ENCODE data around the gene KLC1.
"Not testable (repeated sequence)": the region's sequence is repeated elsewhere in the genome, so short reads cannot be mapped to it uniquely, and the experiment has no call there.

Gene KLC1

DNA sequence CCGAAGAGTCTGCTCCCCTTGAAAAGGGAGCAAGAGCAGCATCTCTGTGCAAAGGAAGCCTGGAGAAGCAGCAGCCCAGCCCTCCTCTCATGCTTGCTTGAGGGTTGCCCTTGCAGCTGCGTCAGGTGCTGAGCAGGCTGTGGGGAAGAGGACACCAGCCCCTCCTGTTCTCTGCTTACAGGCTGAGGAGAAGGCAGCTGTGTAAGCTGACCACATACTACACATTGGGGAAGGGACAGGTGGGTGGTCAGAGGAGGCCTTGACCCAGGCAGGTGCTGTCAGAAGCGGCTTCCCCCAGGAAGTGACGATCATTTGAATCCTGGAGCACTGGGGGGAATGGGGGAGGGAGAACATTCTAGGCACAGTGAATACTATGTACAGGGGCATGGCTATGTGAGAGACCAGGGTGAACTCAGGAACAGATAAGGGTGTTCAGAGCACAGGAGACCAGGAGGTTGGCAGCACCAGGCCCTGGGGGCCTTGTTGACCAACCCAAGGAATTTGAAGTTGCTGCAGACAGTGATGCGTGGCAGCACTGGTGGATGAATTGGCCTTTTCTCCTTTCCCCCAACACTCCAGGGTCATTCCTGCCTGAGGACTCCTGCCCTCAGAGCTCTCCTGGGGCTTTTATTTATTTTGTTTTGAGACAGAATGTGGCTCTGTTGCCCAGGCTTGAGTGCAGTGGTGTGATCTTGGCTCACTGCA lies 2.7 kb upstream of the KLC1 start:
- peak; percentile 96 to 98 for DNase-seq

DNA sequence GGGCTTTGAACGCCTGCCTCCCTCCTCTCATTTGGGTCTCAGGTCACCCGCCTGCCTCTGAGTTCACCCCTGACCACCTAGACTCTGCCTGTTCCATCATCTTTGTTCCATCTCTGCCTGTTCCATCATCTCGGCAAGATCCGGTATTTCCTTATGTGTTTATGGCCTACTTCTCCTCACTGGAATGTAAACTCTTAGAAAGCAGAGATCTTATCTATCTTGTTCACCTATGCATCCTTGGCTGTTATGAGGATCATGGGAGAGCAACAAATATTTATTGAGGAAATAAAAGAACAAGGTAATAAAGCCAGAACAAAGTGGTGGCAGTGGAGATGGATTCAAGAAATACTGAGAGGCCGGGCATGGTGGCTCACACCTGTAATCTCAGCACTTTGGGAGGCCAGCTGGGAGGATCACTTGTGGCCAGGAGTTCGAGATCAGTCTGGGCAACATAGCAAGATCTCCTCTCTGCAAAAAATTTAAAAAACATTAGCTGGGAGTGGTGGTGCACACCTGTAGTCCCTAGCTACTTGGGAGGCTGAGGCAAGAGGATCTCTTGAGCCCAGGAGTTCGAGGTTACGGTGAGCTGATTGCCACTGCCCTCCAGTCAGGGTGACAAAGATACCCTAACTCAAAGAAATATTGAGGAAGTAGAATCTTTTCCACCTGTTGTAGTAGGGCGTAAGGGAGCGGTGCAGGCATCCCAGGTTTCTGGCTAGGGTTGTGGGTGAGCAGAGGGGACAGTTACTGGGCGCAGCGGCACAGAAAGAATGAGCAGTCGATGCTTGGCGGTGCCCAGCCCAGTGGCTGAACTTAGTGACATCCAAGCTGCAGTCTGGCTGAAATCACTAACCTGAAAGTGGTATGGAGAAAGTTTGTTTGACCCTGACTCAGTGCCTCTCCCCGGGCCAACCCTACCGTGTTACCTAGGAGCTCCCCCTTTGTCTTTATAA lies 1.7 kb upstream of the KLC1 start:
- DNase-seq, result no peak

DNA sequence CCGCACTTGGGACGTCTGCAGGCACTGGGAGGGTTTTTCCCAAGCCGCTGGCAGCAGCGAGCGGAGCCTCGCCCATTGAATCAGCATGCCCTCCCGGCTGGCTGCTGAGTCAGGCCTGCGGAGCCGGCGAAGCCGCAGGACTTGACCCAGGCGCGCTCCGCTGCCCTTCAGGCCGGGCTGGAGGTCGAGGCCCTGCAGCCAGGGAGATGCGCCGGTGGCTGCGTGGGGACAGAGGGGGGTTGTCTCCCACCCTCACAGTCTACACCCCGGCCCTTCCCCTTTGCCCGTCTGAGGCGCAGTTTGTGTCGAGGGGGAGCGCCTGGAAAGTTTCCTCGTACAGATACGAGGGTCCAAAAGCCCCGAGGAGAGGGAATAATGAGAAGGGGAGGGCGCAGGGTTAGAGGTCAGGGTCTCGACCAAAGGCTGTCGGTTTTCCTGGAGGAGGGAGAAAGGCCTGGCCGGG lies 759 bp upstream of the KLC1 start:
- peak in 1 of 2 experiments; percentile 38 for DNase-seq

DNA sequence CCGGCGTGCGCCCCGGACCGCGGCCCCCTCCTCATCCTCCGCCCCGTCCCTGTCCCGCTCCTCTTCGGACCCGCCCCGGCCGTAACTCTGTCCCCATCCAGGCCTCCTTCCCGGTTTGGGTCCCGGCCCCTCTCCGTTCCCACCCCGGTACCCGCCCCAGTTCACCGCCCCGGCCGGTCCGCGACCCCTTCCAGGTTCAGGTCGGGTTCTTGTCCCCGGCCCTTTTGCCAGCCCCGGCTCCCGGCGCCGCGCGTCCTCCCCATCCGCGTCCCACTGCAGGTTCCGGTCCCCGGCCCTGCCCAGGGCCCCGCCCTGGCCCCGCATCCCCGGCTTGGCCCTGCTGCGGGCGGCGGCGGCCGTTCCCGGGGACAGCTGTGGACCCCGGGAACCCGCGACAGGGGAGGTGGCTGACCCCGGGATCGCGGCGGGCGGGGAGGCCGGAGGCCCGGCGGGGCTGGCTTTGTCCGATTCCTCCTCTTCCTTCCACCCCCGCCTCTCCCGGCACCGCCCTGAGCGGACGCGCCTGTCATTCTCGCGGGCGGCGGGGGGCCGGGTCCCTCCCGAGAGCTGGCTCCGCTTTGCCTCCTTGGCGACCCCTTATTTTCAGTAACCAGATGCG lies 601 bp downstream of the KLC1 start:
- peak in 1 of 2 experiments; percentile 11 for DNase-seq

DNA sequence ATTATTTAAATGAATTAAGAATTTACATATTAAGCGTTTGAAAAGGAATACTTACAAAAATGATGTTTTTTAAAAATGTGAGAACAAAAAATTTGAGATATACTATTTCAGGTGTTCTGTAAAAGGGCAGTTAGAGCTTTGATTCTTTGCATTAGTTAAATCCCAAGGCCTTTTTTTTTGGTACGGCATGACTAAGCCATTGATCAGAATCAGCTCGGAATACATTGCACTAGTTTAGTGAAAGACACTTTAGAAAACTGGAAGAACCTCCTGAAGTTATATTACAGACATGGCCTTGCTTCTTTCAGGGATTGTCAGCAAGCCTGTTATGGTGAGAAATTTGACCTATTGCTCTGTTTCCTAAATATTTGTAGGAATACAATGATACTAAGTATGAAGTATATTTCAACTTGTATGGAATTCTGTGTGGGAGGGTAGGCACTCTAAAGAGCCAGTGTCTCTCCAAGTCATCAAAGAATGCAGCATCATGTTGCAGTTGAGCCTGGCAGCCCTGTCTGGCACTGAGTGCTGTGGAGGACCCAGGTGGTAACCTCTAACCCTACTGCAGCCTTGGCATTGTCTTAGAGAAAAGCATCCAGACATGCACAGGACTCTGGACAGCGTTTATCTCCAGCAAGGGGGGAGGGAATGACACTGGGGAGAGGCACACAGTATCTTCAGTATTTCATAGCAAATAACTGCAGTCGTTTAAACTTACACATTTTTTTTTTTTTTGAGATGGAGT lies 1.5 kb downstream of the KLC1 start:
- DNase-seq, result no peak

DNA sequence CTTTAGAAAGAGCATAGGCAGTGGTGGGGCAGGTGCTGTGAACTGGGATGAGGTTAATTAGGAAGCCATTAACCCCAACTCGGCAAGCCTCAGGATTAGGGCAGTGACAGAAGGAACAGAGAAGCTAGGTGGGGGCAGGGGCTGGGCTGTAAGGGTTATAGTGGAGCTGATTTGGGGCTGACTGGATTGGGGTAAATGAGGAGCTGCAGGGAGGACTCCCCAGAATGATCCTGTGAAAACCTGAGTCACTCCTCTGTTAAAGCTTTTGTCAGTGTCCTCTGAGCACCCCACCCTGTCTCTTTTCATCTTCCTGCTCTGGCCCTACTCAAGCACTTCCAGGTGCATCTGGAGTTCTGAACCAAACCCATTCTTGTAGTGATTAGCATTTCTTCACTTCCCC lies 4.4 kb downstream of the KLC1 start:
- DNase-seq, result no peak

DNA sequence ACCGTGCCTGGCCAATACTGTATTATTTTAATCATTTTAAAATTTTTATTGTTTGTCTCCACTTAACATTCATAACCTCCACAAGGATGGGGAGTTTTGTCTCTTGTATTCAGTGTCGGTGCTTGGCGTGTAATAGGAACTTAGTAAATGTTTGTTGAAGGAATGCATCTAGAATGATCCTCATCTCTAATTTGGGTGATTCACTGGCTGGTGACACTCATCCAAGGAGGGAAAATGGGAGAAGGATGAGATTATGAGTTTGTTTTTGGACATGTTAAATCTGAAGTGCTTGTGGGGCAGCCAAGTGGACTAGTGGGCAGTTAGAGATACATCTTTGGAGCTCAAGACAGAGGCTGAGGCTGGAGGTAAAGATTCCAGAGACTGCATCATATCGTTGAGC lies 5.1 kb downstream of the KLC1 start:
- no peak for DNase-seq

DNA sequence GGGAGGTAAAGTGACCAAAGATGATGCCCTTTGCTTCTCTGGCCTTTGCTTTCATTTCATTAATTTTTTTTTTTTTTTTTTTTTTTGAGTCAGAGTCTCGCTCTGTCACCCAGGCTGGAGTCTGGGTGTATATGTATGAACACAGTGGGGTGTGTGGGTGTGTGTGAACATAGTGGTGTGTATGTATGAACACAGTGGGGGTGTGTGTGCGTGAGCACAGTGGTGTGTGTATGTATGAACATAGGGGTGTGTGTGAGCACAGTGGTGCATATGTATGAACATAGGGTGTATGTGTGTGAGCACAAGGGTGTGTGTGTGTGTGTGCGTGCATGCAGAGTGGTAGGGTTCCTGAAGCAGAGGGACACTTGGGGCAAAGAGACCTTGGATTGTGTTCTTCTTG lies 9.6 kb downstream of the KLC1 start:
- DNase-seq, result no peak

DNA sequence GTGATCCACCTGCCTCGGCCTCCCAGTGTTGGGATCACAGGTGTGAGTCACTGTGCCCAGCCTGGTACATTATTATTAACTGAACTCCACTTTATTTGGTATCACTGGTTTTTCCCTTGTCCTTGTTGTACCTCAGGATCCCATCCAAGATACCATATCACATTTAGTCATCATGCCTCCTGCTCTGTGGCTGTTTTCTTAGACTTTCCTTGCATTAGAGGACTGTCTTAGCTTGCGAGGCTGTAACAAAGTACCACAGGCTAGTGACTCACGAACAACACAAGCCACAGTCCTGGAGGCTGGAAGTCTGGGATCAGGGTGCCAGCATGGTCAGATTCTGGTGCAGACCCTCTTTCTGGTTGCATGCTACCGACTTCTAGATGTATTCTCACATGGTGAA lies 12.2 kb downstream of the KLC1 start:
- no peak for DNase-seq

DNA sequence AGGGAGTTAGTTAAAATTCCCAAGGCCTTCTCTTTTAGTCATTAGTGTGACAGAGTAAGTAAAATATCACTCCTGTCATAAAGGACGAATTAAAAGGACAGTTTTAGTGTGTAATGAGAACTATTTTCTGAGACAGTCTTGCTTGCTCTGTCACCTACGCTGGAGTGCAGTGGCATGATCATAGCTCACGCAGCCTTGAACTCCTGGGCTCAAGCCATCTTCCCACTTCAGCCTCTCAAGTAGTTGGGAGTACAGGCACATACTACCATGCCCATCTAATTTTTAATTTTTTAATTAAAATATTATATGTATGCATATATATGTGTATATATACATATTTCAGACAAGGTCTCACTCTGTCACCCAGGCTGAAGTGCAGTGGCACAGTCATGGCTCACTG lies 17.2 kb downstream of the KLC1 start:
- DNase-seq, result no peak

DNA sequence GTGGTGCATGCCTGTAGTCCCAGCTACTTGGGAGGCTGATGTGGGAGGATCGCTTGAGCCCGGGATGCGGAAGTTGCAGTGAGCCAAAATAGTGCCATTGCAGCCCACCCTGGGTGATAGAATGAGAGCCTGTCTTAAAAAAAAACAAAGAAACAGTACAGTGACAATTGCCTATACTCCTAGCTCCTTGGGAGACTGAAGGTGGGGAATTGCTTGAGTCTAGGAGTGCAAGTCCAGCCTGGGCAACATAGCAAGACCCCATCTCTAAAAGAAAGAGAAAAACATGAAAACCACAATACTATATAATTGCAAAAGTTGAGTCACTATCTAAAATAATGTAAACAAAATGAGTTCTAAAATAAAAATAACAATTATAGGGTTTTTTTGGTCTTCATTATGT lies 20.0 kb downstream of the KLC1 start:
- DNase-seq, result no peak

DNA sequence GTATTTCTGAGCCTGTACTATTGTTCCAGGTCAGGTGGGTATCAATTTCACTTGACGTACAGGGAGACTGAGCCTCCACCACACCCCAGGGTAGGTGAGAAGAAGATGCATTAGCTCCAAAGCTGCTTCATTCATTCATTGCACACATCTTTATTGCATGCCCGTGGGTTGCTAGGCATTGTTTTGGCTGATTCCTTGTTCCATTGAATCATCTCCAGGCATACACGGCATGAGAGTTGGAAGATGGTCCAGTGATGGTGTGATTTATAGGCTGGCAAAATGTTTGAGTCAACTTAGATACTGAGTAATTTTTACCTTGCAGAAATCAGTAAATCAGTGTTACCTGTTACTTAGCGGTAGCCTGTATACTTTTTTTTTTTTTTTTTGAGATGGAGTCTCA lies 21.2 kb downstream of the KLC1 start:
- DNase-seq, result no peak

DNA sequence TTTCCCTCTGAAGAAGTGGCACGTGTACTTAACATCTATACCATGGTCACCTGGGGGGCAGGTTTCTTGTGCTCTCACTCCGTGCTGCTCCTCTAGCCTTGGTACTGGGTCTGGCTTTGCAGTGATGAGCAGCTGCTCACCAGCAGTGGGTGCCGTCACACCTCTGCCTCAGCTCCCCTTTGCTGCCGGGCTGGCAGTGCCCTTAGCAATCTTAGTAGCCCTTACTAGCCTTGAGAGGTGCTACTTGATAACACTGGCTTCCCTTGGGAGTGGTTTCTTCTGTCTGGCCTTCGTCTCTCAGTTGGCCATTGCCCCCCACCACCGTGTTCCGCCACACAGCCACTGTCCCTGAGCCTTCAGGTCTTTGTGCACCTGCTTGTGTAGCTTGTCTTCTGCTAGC lies 22.6 kb downstream of the KLC1 start:
- DNase-seq, result no peak

DNA sequence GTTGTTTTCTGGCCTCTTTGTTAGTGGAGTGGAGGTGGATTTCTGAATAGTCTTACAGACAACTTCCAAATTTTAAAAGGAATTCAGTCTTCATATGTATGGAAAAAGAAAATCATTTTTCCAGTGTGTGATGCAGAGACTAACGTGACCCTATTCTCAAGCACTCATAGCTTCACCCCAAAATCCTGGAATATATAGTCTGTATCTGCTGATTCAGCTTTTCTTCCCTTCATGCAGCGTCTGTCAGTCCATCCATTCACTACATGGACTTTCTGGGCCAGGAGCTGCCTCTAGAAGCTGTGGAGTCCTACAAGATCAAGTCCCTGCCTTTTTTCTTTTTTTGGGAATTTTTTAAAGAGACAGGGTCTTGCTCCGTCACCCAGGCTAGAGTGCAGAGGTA lies 23.8 kb downstream of the KLC1 start:
- DNase-seq, result no peak

DNA sequence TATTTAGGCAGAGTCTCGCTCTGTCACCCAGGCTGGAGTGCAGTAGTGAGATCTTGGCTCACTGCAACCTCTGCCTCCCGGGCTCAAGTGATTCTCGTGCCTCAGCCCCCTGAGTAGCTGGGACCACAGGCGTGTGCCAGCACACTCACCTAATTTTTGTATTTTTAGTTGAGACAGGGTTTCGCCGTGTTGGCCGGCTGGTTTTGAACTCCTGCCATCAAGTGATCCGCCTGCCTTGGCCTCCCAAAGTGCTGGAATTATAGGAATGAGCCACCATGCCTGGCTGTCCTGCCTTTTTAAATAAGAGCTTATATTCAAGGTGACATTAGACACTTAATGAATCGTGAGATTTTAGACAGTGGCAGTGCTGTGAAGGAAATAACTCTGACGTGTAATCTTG lies 24.3 kb downstream of the KLC1 start:
- DNase-seq, result not testable (repeated sequence)

DNA sequence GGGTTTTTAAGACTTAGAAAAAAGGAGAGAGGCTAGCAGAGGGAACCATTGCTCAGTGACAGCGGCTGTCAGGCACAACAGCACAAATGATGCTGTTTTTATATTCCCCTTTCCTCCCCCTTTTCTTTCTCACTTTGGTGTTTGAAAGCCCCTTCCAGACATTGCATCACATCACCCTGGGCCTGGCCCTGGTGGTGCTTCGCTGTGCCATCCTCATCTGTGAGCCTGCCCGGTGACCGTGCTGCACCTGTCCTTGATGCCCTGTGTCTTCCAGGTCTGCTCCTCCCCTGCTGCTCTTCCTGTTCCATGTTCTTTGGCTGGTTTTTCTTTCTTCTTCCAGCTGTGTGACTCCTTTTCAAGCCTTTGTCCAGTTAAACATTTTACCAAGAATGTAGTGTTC lies 24.8 kb downstream of the KLC1 start:
- DNase-seq, result no peak

DNA sequence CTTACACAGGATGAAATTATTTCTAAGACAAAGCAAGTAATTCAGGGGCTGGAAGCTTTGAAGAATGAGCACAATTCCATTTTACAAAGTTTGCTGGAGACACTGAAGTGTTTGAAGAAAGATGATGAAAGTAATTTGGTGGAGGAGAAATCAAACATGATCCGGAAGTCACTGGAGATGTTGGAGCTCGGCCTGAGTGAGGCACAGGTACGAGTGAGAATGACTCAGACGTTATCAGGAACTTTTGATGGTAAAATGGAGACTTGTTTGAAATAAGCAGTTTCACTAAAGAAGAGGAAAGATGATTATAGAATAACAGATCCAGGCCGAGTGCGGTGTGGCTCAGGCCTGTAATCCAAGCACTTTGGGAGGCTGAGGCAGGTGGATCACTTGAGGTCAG lies 25.6 kb downstream of the KLC1 start:
- DNase-seq, result no peak

DNA sequence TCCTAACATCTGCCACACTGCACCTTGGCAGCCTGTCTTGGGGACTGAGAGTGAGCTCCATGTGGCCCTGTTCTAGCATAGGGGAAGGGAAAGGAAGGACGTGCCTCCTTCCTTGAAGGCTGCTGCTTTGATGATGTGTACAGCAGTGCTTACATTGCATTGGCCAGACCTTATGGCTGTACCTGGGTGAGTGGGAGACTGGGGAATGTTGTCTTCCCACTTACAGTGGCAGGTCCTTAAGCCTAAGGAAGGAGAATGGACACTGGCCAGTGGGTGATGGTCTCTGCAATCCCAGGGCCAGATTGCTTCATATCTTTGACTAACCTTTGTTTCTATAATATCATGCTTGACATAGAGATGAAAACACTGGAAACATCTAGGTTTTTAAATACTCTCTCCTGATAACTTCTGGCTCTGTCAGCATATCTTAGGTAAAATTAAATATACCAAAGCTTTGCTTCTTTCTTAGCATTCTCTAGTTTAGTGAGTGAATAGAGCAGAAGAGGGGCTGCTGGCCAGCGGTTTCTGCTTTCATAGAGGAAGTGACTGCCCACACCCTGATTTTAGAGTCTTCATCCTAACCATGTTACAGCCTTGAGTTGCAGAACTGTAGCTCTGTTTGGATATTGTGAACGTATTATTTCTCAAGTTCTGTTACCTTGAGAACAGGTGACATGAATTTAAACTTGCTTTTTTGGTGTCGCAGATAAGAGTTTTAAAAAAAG lies 27.2 kb downstream of the KLC1 start:
- no peak for DNase-seq

DNA sequence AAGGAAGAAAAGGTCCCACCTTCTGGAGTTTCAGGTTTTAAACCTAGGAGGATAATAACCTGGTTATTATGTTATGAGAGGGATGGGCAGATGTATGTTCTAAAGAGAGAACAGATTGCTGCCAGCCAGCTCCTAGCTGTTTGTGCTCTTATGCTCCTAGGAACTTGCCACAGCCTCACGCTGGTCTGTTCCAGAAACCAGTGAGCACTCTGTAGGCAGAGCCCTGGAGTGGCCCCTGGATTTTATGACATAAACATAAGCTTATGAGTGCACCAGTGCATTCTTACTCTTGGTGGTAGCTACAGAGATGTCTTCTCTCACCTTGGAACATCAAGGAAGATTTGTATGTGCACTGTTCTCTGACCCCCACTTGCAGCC lies 27.7 kb downstream of the KLC1 start:
- DNase-seq, result no peak

DNA sequence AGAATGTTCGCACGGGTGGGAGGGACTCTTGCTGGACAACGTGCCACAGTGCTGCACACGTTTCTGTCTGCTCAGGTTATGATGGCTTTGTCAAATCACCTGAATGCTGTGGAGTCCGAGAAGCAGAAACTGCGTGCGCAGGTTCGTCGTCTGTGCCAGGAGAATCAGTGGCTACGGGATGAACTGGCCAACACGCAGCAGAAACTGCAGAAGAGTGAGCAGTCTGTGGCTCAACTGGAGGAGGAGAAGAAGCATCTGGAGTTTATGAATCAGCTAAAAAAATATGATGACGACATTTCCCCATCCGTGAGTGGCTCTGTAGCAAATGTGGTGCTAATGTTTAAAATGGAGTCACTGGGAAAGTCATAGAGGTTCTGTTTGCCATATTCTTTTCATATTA lies 28.5 kb downstream of the KLC1 start:
- DNase-seq, result no peak

DNA sequence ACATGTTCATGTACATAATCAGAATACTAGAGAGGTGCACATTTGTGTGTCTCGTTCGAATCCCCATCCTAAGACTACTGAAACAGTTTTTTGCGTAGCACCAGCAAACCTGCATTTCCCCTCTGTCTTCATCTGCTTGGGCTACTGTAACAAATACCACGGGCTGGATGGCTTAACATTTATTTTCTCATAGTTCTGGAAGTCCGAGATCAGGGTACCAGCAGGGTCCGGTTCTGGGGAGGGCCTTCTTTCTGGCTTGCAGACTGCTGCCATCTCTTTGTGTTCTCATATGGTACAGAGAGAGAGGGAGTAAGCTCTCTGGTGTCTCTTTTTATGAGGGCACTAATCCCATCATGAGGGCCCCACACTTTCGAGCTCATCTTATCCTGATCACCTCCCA lies 30.6 kb downstream of the KLC1 start:
- no peak for DNase-seq

DNA sequence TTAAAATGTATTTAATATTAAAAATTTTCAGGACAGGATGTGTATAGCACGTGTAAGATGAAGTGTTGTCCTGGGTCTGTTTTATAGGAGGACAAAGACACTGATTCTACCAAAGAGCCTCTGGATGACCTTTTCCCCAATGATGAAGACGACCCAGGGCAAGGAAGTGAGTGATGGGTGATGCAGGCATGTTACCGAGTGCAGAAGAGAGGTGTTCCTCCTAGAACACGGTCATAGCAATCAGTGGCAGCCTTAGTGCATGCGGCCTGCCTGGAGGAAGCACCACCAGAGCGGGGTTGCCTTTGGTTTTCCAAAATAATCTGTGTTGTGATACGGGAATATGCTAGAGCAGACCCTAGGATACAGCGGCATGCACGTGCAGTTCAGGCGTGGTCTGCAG lies 33.0 kb downstream of the KLC1 start:
- DNase-seq, result no peak
